Measurements from ENCODE around the gene RUFY1.
"Not testable (repeated sequence)": the region's sequence is repeated elsewhere in the genome, so short reads cannot be mapped to it uniquely, and the experiment has no call there.

RUFY1 gene

GRCh38 chr5:179542170-179542569, 8.2 kb upstream of the RUFY1 start:
- DNase-seq: no peak

GRCh38 chr5:179543275-179543674, 7.1 kb upstream of the RUFY1 start:
- not testable (repeated sequence) for DNase-seq

- no peak for DNase-seq
Measured at GRCh38 chr5:179553006-179553405, 2.7 kb downstream of the RUFY1 start.

- DNase-seq: no peak
Measured at GRCh38 chr5:179553875-179554274, 3.5 kb downstream of the RUFY1 start.

- no peak for DNase-seq
Measured at GRCh38 chr5:179554981-179555380, 4.6 kb downstream of the RUFY1 start.

- DNase-seq: not testable (repeated sequence)
Measured at GRCh38 chr5:179558261-179558799, 8.0 kb downstream of the RUFY1 start.

GRCh38 chr5:179558932-179559283, 8.6 kb downstream of the RUFY1 start:
- DNase-seq: no peak

- peak; percentile 39 for DNase-seq
Measured at GRCh38 chr5:179559284-179560252, 9.2 kb downstream of the RUFY1 start.

- no peak for DNase-seq
Measured at GRCh38 chr5:179564526-179564925, 14.2 kb downstream of the RUFY1 start.

- DNase-seq: no peak
Measured at GRCh38 chr5:179568721-179569120, 18.4 kb downstream of the RUFY1 start.

GRCh38 chr5:179572386-179572785, 22.0 kb downstream of the RUFY1 start:
- DNase-seq: no peak

- no peak for DNase-seq
Measured at GRCh38 chr5:179577286-179577960, 27.1 kb downstream of the RUFY1 start.

GRCh38 chr5:179585941-179586401, 35.6 kb downstream of the RUFY1 start:
- no peak for DNase-seq

- no peak for DNase-seq
Measured at GRCh38 chr5:179588166-179588565, 37.8 kb downstream of the RUFY1 start.

GRCh38 chr5:179595916-179596315, 45.6 kb downstream of the RUFY1 start:
- no peak for DNase-seq

- no peak for DNase-seq
Measured at GRCh38 chr5:179596421-179596820, 46.1 kb downstream of the RUFY1 start.

- no peak for DNase-seq
Measured at GRCh38 chr5:179599100-179599499, 48.7 kb downstream of the RUFY1 start.

- no peak for DNase-seq
Measured at GRCh38 chr5:179599566-179599965, 49.2 kb downstream of the RUFY1 start.

- no peak for DNase-seq
Measured at GRCh38 chr5:179599973-179600372, 49.6 kb downstream of the RUFY1 start.

GRCh38 chr5:179601871-179602625, 51.7 kb downstream of the RUFY1 start:
- no peak for DNase-seq

GRCh38 chr5:179603308-179603707, 53.0 kb downstream of the RUFY1 start:
- DNase-seq: no peak

GRCh38 chr5:179605026-179605833, 54.9 kb downstream of the RUFY1 start:
- no peak for DNase-seq
